Right lobe of liver (tissue), 4 donors: ENCODE data around the gene AMPD2.

Experiments used
- CTCF ChIP-seq, 4 donors: fragments of 200-600 bp in 3 of 4; fragments of 450-650 bp in 1 of 4; IDR thresholded peaks; one replicate each; pipeline versions ENCODE4 v1.5.1 to v1.8.0; 2016 to 2022; ENCODE audit warnings: antibody characterized with exemption in 4 of 4, mild to moderate bottlenecking in 2 of 4
- POLR2A ChIP-seq: fragments of 450-650 bp; IDR thresholded peaks from one replicate; pipeline ENCODE4 v1.6.1; 2017; ENCODE audit warnings: antibody characterized with exemption, mild to moderate bottlenecking
- donor health status: DM: no; HTN: no; CAD: no.
- donor health status: DM: no; HTN: no; CAD: no.
- donor health status: DM: no; HTN: yes; CAD: no.

GRCh38 chr1:109605381-109605780, 14.3 kb upstream of the AMPD2 start:
- no peak for TF ChIP-seq CTCF (IDR thresholded peaks at IDR 0.05)
- no peak for TF ChIP-seq POLR2A
